Measurements from ENCODE around the gene EIF4B.

EIF4B gene

GRCh38 chr12:53060064-53060720 lies 53.9 kb downstream of the EIF4B start:
- Histone ChIP-seq H3K36me3 (ENCODE audit: control insufficient read depth in 2 of 2, insufficient read depth in 2 of 2, low read length in 2 of 2) (peaks cover 20 to 58% of the 10 kb centered on the region in 2 donors), H3K27me3 (ENCODE audit: control insufficient read depth in 1 of 2, insufficient read depth in 2 of 2, low read length in 2 of 2) (no peaks in the 10 kb centered on the region), H3K4me1 (ENCODE audit: control insufficient read depth, insufficient read depth, low read length) (peaks cover 57% of the 10 kb centered on the region), H3K4me3 (ENCODE audit: low read length in 2 of 2) (no peak overlapping the region), H3K9ac (ENCODE audit: low read length in 2 of 2) (no peak overlapping the region), H3K27ac (ENCODE audit: low read length) (peak overlapping the region; percentile 41), H3K9me3 (ENCODE audit: control insufficient read depth in 2 of 2, low read length in 2 of 2) (no peaks in the 10 kb centered on the region)

GRCh38 chr12:53060721-53061276 lies 54.5 kb downstream of the EIF4B start:
- Histone ChIP-seq H3K4me1 (ENCODE audit: control insufficient read depth, insufficient read depth, low read length) (peaks cover 58% of the 10 kb centered on the region), H3K36me3 (ENCODE audit: control insufficient read depth in 2 of 2, insufficient read depth in 2 of 2, low read length in 2 of 2) (peaks cover 20 to 63% of the 10 kb centered on the region in 2 donors), H3K9ac (ENCODE audit: low read length in 2 of 2) (peak overlapping the region in 1 of 2 donors; percentile 21), H3K4me3 (ENCODE audit: low read length in 2 of 2) (no peak overlapping the region), H3K9me3 (ENCODE audit: control insufficient read depth in 2 of 2, low read length in 2 of 2) (no peaks in the 10 kb centered on the region), H3K27ac (ENCODE audit: low read length) (peak overlapping the region; percentile 41), H3K27me3 (ENCODE audit: control insufficient read depth in 1 of 2, insufficient read depth in 2 of 2, low read length in 2 of 2) (no peaks in the 10 kb centered on the region)

- Histone ChIP-seq H3K27ac (ENCODE audit: low read length) (peak overlapping the region; percentile 41), H3K36me3 (ENCODE audit: control insufficient read depth in 2 of 2, insufficient read depth in 2 of 2, low read length in 2 of 2) (peaks cover 21 to 61% of the 10 kb centered on the region in 2 donors), H3K27me3 (ENCODE audit: control insufficient read depth in 1 of 2, insufficient read depth in 2 of 2, low read length in 2 of 2) (no peaks in the 10 kb centered on the region), H3K4me3 (ENCODE audit: low read length in 2 of 2) (peak overlapping the region in 1 of 2 donors; percentile 15), H3K9me3 (ENCODE audit: control insufficient read depth in 2 of 2, low read length in 2 of 2) (no peaks in the 10 kb centered on the region), H3K4me1 (ENCODE audit: control insufficient read depth, insufficient read depth, low read length) (peaks cover 65% of the 10 kb centered on the region), H3K9ac (ENCODE audit: low read length in 2 of 2) (no peak overlapping the region)
Measured at GRCh38 chr12:53061404-53062010, 55.3 kb downstream of the EIF4B start.

GRCh38 chr12:53062011-53062961 lies 56.0 kb downstream of the EIF4B start:
- Histone ChIP-seq H3K4me3 (ENCODE audit: low read length in 2 of 2) (peak overlapping the region in 1 of 2 donors; percentile 15), H3K27ac (ENCODE audit: low read length) (peak overlapping the region; percentile 37), H3K9ac (ENCODE audit: low read length in 2 of 2) (no peak overlapping the region), H3K36me3 (ENCODE audit: control insufficient read depth in 2 of 2, insufficient read depth in 2 of 2, low read length in 2 of 2) (peaks cover 22 to 54% of the 10 kb centered on the region in 2 donors), H3K4me1 (ENCODE audit: control insufficient read depth, insufficient read depth, low read length) (peaks cover 66% of the 10 kb centered on the region), H3K27me3 (ENCODE audit: control insufficient read depth in 1 of 2, insufficient read depth in 2 of 2, low read length in 2 of 2) (no peaks in the 10 kb centered on the region), H3K9me3 (ENCODE audit: control insufficient read depth in 2 of 2, low read length in 2 of 2) (no peaks in the 10 kb centered on the region)

GRCh38 chr12:53062977-53063707 lies 56.9 kb downstream of the EIF4B start:
- Histone ChIP-seq H3K4me3 (ENCODE audit: low read length in 2 of 2) (no peak overlapping the region), H3K27me3 (ENCODE audit: control insufficient read depth in 1 of 2, insufficient read depth in 2 of 2, low read length in 2 of 2) (no peaks in the 10 kb centered on the region), H3K9me3 (ENCODE audit: control insufficient read depth in 2 of 2, low read length in 2 of 2) (no peaks in the 10 kb centered on the region), H3K9ac (ENCODE audit: low read length in 2 of 2) (no peak overlapping the region), H3K36me3 (ENCODE audit: control insufficient read depth in 2 of 2, insufficient read depth in 2 of 2, low read length in 2 of 2) (peaks cover 30 to 53% of the 10 kb centered on the region in 2 donors), H3K4me1 (ENCODE audit: control insufficient read depth, insufficient read depth, low read length) (peaks cover 64% of the 10 kb centered on the region), H3K27ac (ENCODE audit: low read length) (peak overlapping the region; percentile 37)

GRCh38 chr12:53063708-53064612 lies 57.7 kb downstream of the EIF4B start:
- Histone ChIP-seq H3K4me1 (ENCODE audit: control insufficient read depth, insufficient read depth, low read length) (peaks cover 66% of the 10 kb centered on the region), H3K36me3 (ENCODE audit: control insufficient read depth in 2 of 2, insufficient read depth in 2 of 2, low read length in 2 of 2) (peaks cover 30 to 50% of the 10 kb centered on the region in 2 donors), H3K27me3 (ENCODE audit: control insufficient read depth in 1 of 2, insufficient read depth in 2 of 2, low read length in 2 of 2) (no peaks in the 10 kb centered on the region), H3K27ac (ENCODE audit: low read length) (peak overlapping the region; percentile 24), H3K9me3 (ENCODE audit: control insufficient read depth in 2 of 2, low read length in 2 of 2) (no peaks in the 10 kb centered on the region), H3K4me3 (ENCODE audit: low read length in 2 of 2) (no peak overlapping the region), H3K9ac (ENCODE audit: low read length in 2 of 2) (no peak overlapping the region)

GRCh38 chr12:53064613-53065436 lies 58.6 kb downstream of the EIF4B start:
- Histone ChIP-seq H3K27ac (ENCODE audit: low read length) (peak overlapping the region; percentile 49), H3K9ac (ENCODE audit: low read length in 2 of 2) (no peak overlapping the region), H3K9me3 (ENCODE audit: control insufficient read depth in 2 of 2, low read length in 2 of 2) (no peaks in the 10 kb centered on the region), H3K36me3 (ENCODE audit: control insufficient read depth in 2 of 2, insufficient read depth in 2 of 2, low read length in 2 of 2) (peaks cover 30 to 51% of the 10 kb centered on the region in 2 donors), H3K4me3 (ENCODE audit: low read length in 2 of 2) (no peak overlapping the region), H3K4me1 (ENCODE audit: control insufficient read depth, insufficient read depth, low read length) (peaks cover 70% of the 10 kb centered on the region), H3K27me3 (ENCODE audit: control insufficient read depth in 1 of 2, insufficient read depth in 2 of 2, low read length in 2 of 2) (no peaks in the 10 kb centered on the region)

GRCh38 chr12:53065470-53065869 lies 59.2 kb downstream of the EIF4B start:
- Histone ChIP-seq H3K27me3 (ENCODE audit: control insufficient read depth in 1 of 2, insufficient read depth in 2 of 2, low read length in 2 of 2) (no peaks in the 10 kb centered on the region), H3K27ac (ENCODE audit: low read length) (peak overlapping the region; percentile 49), H3K9ac (ENCODE audit: low read length in 2 of 2) (peak overlapping the region in 1 of 2 donors; percentile 21), H3K4me1 (ENCODE audit: control insufficient read depth, insufficient read depth, low read length) (peaks cover 68% of the 10 kb centered on the region), H3K36me3 (ENCODE audit: control insufficient read depth in 2 of 2, insufficient read depth in 2 of 2, low read length in 2 of 2) (peaks cover 30 to 48% of the 10 kb centered on the region in 2 donors), H3K4me3 (ENCODE audit: low read length in 2 of 2) (no peak overlapping the region), H3K9me3 (ENCODE audit: control insufficient read depth in 2 of 2, low read length in 2 of 2) (no peaks in the 10 kb centered on the region)
